Measurements from ENCODE around the gene E2F6. TPM values are rescaled to one million over a fixed set of nuclear protein-coding genes. Genes with fewer than 3 reads are reported as not detected.

The E2F6 gene
- polyA plus RNA-seq, 3 donors = 3.5 to 6.4 (median 3.7) TPM

GRCh38 chr2:11456251-11456650, 9.7 kb downstream of the E2F6 start:
- H3K36me3 ChIP-seq (replicated peaks in 1 of 2; ENCODE audit: control insufficient read depth in 1 of 2, insufficient read depth in 2 of 2, low read length in 2 of 2) = peaks cover 23 to 44% of the 10 kb centered on the region in 2 donors
- H3K36me3 Mint-ChIP-seq = peaks cover 42 to 45% of the 10 kb centered on the region in 2 donors
- no peak overlapping the region for H3K27ac ChIP-seq (ENCODE audit: low read depth in 1 of 2, low read length in 2 of 2)
- no CpG with 5 or more reads among the region's 3 CpGs for WGBS (ENCODE audit: insufficient coverage)
- peaks cover 0 to 4% of the 10 kb centered on the region in 2 donors for H3K4me1 ChIP-seq (ENCODE audit: control insufficient read depth in 1 of 2, insufficient read depth in 2 of 2, low read length in 2 of 2)
- no peaks in the 10 kb centered on the region for H3K9me3 ChIP-seq (replicated peaks in 1 of 2; ENCODE audit: control insufficient read depth in 1 of 2, insufficient read depth in 1 of 2, low read length in 2 of 2)
- H3K27ac Mint-ChIP-seq = peak overlapping the region in 1 of 7 donors; percentile 28
- H3K4me1 Mint-ChIP-seq = peaks cover 13% of the 10 kb centered on the region
- H4K20me1 ChIP-seq (ENCODE audit: insufficient read depth, low read length) = peaks cover 60% of the 10 kb centered on the region
- no peak overlapping the region for H3K4me3 ChIP-seq (replicated peaks in 1 of 3; ENCODE audit: low read depth in 2 of 3, low read length in 3 of 3)
- no peak for TF ChIP-seq CTCF (IDR thresholded peaks at IDR 0.05)
- H3K9ac ChIP-seq (ENCODE audit: insufficient read depth, low read length, poor library complexity, severe bottlenecking) = no peak overlapping the region
- peaks cover 0 to 1% (median 0%) of the 10 kb centered on the region in 3 donors for H3K27me3 Mint-ChIP-seq (ENCODE audit: low read depth in 3 of 3)
- intact Hi-C loops (cut with micrococcal nuclease) = no loop called here
- H3K4me3 Mint-ChIP-seq = no peak overlapping the region
- no peaks in the 10 kb centered on the region for H3K27me3 ChIP-seq (ENCODE audit: control insufficient read depth in 2 of 2, insufficient read depth in 2 of 2, low read length in 2 of 2)
- no peak overlapping the region for H2AFZ ChIP-seq (ENCODE audit: insufficient read depth, low read depth, low read length, poor library complexity, severe bottlenecking)
- no peaks in the 10 kb centered on the region for H3K9me3 Mint-ChIP-seq
- H3K4me2 ChIP-seq (replicated peaks; ENCODE audit: extremely low read depth, low read length, poor library complexity, severe bottlenecking) = no peak overlapping the region
- DNase-seq = no peak
- H3K79me2 ChIP-seq (ENCODE audit: insufficient read depth, low read length) = peaks cover 43% of the 10 kb centered on the region

- Mint-ChIP-seq H3K4me1 (peaks cover 11% of the 10 kb centered on the region), H3K27ac (no peak overlapping the region), H3K4me3 (no peak overlapping the region), H3K36me3 (peaks cover 54 to 57% of the 10 kb centered on the region in 2 donors), H3K27me3 (ENCODE audit: low read depth in 3 of 3) (no peaks in the 10 kb centered on the region), H3K9me3 (no peaks in the 10 kb centered on the region)
- H4K20me1 ChIP-seq (ENCODE audit: insufficient read depth, low read length) = peaks cover 47% of the 10 kb centered on the region
- no peak overlapping the region for H3K9ac ChIP-seq (ENCODE audit: insufficient read depth, low read length, poor library complexity, severe bottlenecking)
- no peak overlapping the region for H3K27ac ChIP-seq (ENCODE audit: low read depth in 1 of 2, low read length in 2 of 2)
- no peak overlapping the region for H2AFZ ChIP-seq (ENCODE audit: insufficient read depth, low read depth, low read length, poor library complexity, severe bottlenecking)
- DNase-seq = no peak
- H3K9me3 ChIP-seq (replicated peaks in 1 of 2; ENCODE audit: control insufficient read depth in 1 of 2, insufficient read depth in 1 of 2, low read length in 2 of 2) = no peaks in the 10 kb centered on the region
- no peak overlapping the region for H3K4me3 ChIP-seq (replicated peaks in 1 of 3; ENCODE audit: low read depth in 2 of 3, low read length in 3 of 3)
- H3K36me3 ChIP-seq (replicated peaks in 1 of 2; ENCODE audit: control insufficient read depth in 1 of 2, insufficient read depth in 2 of 2, low read length in 2 of 2) = peaks cover 35 to 58% of the 10 kb centered on the region in 2 donors
- H3K4me1 ChIP-seq (ENCODE audit: control insufficient read depth in 1 of 2, insufficient read depth in 2 of 2, low read length in 2 of 2) = peaks cover 0 to 4% of the 10 kb centered on the region in 2 donors
- H3K4me2 ChIP-seq (replicated peaks; ENCODE audit: extremely low read depth, low read length, poor library complexity, severe bottlenecking) = no peak overlapping the region
- no peaks in the 10 kb centered on the region for H3K27me3 ChIP-seq (ENCODE audit: control insufficient read depth in 2 of 2, insufficient read depth in 2 of 2, low read length in 2 of 2)
- no peak for TF ChIP-seq CTCF (IDR thresholded peaks at IDR 0.05)
- H3K79me2 ChIP-seq (ENCODE audit: insufficient read depth, low read length) = peaks cover 29% of the 10 kb centered on the region
- WGBS (ENCODE audit: insufficient coverage) = 100% methylated on average over 1 of the region's 6 CpGs
- intact Hi-C loops (cut with micrococcal nuclease) = no loop called here
Observed at GRCh38 chr2:11454824-11455223, 11.1 kb downstream of the E2F6 start.

All from CD14-positive monocyte (primary cell).